HepG2 (cell line): ENCODE measurements around the gene UQCRC2. TPM values are rescaled to one million over a fixed set of nuclear protein-coding genes. Genes with fewer than 3 reads are reported as not detected.

Experiments used
- ATAD3A ChIP-seq: sonication (generic); formaldehyde crosslinking; IDR thresholded peaks from 2 replicates; pipeline ENCODE4 v1.4.0; 2020; ENCODE audit warnings: missing genetic modification reagents
- ATM ChIP-seq: fragments of 450-650 bp; IDR thresholded peaks from 2 replicates; pipeline ENCODE4 v1.7.1; 2017; ENCODE audit warnings: mild to moderate bottlenecking, borderline replicate concordance
- E2F1 ChIP-seq: sonication (generic); formaldehyde crosslinking; IDR thresholded peaks from 2 replicates; pipeline ENCODE4 v1.5.0; 2020; ENCODE audit warnings: missing genetic modification reagents
- HIVEP1 ChIP-seq: sonication (generic); formaldehyde crosslinking; IDR thresholded peaks from 2 replicates; pipeline ENCODE4 v1.4.0; 2020; ENCODE audit warnings: mild to moderate bottlenecking, missing genetic modification reagents
- JARID2 ChIP-seq: sonication (generic); formaldehyde crosslinking; IDR thresholded peaks from 2 replicates; pipeline ENCODE4 v1.8.1; 2023; ENCODE audit warnings: missing genetic modification reagents, inconsistent platforms; ENCODE audit not compliant: insufficient replicate concordance
- POLR2AphosphoS5 ChIP-seq: IDR thresholded peaks from 2 replicates; pipeline ENCODE4 v1.6.1; 2012; ENCODE audit warnings: low read depth, low read length
- RBAK ChIP-seq: sonication (generic); formaldehyde crosslinking; IDR thresholded peaks from 2 replicates; pipeline ENCODE4 v1.5.1; 2020; ENCODE audit warnings: mild to moderate bottlenecking, missing genetic modification reagents
- SALL2 ChIP-seq: sonication (generic); formaldehyde crosslinking; IDR thresholded peaks from 2 replicates; pipeline ENCODE4 v1.8.1; 2023; ENCODE audit warnings: mild to moderate bottlenecking, missing genetic modification reagents, inconsistent platforms
- SYNCRIP ChIP-seq: fragments of 200-400 bp; formaldehyde crosslinking; IDR thresholded peaks from 2 replicates; pipeline ENCODE4 v1.6.1; 2018; ENCODE audit warnings: mild to moderate bottlenecking, low read depth, low read length; ENCODE audit not compliant: insufficient read depth
- TBL1XR1 ChIP-seq: fragments of 150-350 bp; IDR thresholded peaks from 2 replicates; pipeline ENCODE4 v1.6.1; 2014; ENCODE audit warnings: borderline replicate concordance, low read length; ENCODE audit not compliant: partially characterized antibody
- THAP11 ChIP-seq: IDR thresholded peaks from 2 replicates; pipeline ENCODE4 v1.6.1; 2016; ENCODE audit warnings: missing biosample characterization, missing genetic modification reagents
- ZFY ChIP-seq: sonication (generic); formaldehyde crosslinking; IDR thresholded peaks from 2 replicates; pipeline ENCODE4 v1.4.0; 2020; ENCODE audit warnings: missing genetic modification reagents
- ZNF232 ChIP-seq: sonication (generic); formaldehyde crosslinking; IDR thresholded peaks from 2 replicates; pipeline ENCODE4 v1.4.0; 2020; ENCODE audit warnings: missing genetic modification reagents, borderline replicate concordance
- ZNF263 ChIP-seq: sonication (generic); formaldehyde crosslinking; IDR thresholded peaks from 2 replicates; pipeline ENCODE4 v1.4.0; 2020; ENCODE audit warnings: missing genetic modification reagents
- ZNF296 ChIP-seq: sonication (generic); formaldehyde crosslinking; conservative IDR thresholded peaks from 2 replicates; pipeline ENCODE4 v1.5.0; 2020; ENCODE audit warnings: mild to moderate bottlenecking, missing genetic modification reagents
- ZNF441 ChIP-seq: sonication (generic); formaldehyde crosslinking; IDR thresholded peaks from 2 replicates; pipeline ENCODE4 v1.7.0; 2021; ENCODE audit warnings: missing genetic modification reagents, borderline replicate concordance
- ZNF451 ChIP-seq: sonication (generic); formaldehyde crosslinking; IDR thresholded peaks from 2 replicates; pipeline ENCODE4 v1.5.0; 2020; ENCODE audit warnings: mild to moderate bottlenecking, missing genetic modification reagents
- ZNF839 ChIP-seq: sonication (generic); formaldehyde crosslinking; IDR thresholded peaks from 2 replicates; pipeline ENCODE4 v1.4.0; 2020; ENCODE audit warnings: missing genetic modification reagents, mild to moderate bottlenecking, borderline replicate concordance
- ZSCAN5A ChIP-seq: sonication (generic); formaldehyde crosslinking; IDR thresholded peaks from 2 replicates; pipeline ENCODE4 v1.8.0; 2022; ENCODE audit warnings: mild to moderate bottlenecking, missing genetic modification reagents, borderline replicate concordance
- polyA plus RNA-seq, 8 experiments: library from polyadenylated mRNA; depleted of rRNA in 3 of 8; stranded (reverse) in 7 of 8; unstranded in 1 of 8; fragments of >200 nt; fragmentation: Illumina TruSeq in 4 of 8; extraction: Trizol in 4 of 8; gene quantifications; 2 replicates each; pipeline versions ENCODE4 v1.2.1 to v1.2.3, GENCODE V29; 2011 to 2016; ENCODE audit warnings: low read depth in 4 of 8, missing spikeins in 1 of 8, mixed read lengths in 1 of 8; ENCODE audit not compliant: insufficient read depth in 1 of 8
- total RNA-seq, 5 experiments: library from RNA; depleted of rRNA; stranded (reverse); fragments of >200 nt; fragmentation: Illumina TruSeq; extraction: Trizol; gene quantifications; 2 replicates each; pipeline ENCODE4 v1.2.3, GENCODE V29; 2016; ENCODE audit warnings: low read depth in 1 of 5
- TF ChIP-seq, protein P1 (sequence below): sonication (generic); formaldehyde crosslinking; IDR thresholded peaks from 2 replicates; pipeline ENCODE4 v1.8.1; 2023; ENCODE audit warnings: mild to moderate bottlenecking, missing genetic modification reagents
- TF ChIP-seq, protein P2 (sequence below): sonication (generic); formaldehyde crosslinking; IDR thresholded peaks from 2 replicates; pipeline ENCODE4 v1.8.0; 2022; ENCODE audit warnings: missing genetic modification reagents, mild to moderate bottlenecking, inconsistent platforms, borderline replicate concordance
- TF ChIP-seq, protein P3 (sequence below): sonication (generic); formaldehyde crosslinking; IDR thresholded peaks from 2 replicates; pipeline ENCODE4 v1.4.0; 2020; ENCODE audit warnings: mild to moderate bottlenecking, missing genetic modification reagents

Gene UQCRC2
- total and polyA plus RNA-seq, 2 of the 13 experiments (the other 11 are each of a cell fraction or from before 2014, with no cell fraction given), result 442 to 536 TPM

DNA sequence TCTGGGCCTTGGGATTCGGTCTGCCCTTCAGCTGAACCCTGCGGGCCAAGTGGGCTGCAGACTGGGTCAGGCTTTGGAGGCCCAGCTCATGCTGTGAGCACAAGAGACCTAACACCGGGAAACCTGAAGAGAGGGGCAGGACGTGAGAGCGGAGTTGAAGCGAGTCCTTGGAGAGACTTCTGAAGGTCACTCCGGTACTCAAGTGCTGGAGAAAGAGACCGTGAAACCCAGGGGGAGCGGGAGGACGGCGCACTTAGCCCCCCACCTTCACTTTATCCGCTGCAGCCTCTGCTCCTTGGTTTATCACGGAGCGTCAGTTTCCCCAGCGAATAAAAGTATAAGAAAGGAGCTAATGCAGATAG lies 361 bp downstream of the UQCRC2 start (continued):
- TF ChIP-seq E2F1 (no peak), JARID2 (CRISPR knock-in tag) (no peak), ZNF232 (CRISPR knock-in tag) (0 out of 2 replicates have a peak, but pooled peaks have one; percentile 3), RBAK (CRISPR knock-in tag) (no peak), POLR2AphosphoS5 (no peak), ZNF451 (0 out of 2 replicates have a peak, but pooled peaks have one; percentile 53), ZNF441 (CRISPR knock-in tag) (0 out of 2 replicates have a peak, but pooled peaks have one; percentile 7), HIVEP1 (CRISPR knock-in tag) (peak; percentile 27; the same call in 1 of the 2 replicates), ZNF839 (peak; percentile 58; the same call in 1 of the 2 replicates), SALL2 (0 out of 2 replicates have a peak, but pooled peaks have one; percentile 29), ZSCAN5A (CRISPR knock-in tag) (peak; percentile 89; the same call in 1 of the 2 replicates), ZFY (CRISPR knock-in tag) (peak; percentile 73; the same call in 1 of the 2 replicates), ATM (no peak), ZNF296 (CRISPR knock-in tag) (peak; percentile 93; the same call in 1 of the 2 replicates), ATAD3A (CRISPR knock-in tag) (peak; percentile 73; the same call in 1 of the 2 replicates), THAP11 (no peak), TBL1XR1 (no peak), ZNF263 (0 out of 2 replicates have a peak, but pooled peaks have one; percentile 30), SYNCRIP (no peak)
- TF ChIP-seq, protein P1, sequence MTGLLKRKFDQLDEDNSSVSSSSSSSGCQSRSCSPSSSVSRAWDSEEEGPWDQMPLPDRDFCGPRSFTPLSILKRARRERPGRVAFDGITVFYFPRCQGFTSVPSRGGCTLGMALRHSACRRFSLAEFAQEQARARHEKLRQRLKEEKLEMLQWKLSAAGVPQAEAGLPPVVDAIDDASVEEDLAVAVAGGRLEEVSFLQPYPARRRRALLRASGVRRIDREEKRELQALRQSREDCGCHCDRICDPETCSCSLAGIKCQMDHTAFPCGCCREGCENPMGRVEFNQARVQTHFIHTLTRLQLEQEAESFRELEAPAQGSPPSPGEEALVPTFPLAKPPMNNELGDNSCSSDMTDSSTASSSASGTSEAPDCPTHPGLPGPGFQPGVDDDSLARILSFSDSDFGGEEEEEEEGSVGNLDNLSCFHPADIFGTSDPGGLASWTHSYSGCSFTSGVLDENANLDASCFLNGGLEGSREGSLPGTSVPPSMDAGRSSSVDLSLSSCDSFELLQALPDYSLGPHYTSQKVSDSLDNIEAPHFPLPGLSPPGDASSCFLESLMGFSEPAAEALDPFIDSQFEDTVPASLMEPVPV (CRISPR knock-in tag), result peak; percentile 89
- TF ChIP-seq, protein P2, sequence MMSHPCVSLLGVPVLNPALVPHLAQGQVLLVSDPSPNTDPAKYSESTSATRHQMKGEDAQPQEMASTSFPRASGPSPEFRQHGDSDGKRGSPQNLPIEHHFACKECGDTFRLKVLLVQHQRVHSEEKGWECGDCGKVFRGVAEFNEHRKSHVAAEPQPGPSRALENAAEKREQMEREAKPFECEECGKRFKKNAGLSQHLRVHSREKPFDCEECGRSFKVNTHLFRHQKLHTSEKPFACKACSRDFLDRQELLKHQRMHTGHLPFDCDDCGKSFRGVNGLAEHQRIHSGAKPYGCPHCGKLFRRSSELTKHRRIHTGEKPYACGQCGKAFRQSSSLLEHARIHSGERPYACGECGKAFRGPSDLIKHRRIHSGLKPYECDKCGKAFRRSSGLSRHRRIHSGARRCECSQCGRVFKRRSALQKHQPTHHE (CRISPR knock-in tag), result no peak
- TF ChIP-seq, protein P3, sequence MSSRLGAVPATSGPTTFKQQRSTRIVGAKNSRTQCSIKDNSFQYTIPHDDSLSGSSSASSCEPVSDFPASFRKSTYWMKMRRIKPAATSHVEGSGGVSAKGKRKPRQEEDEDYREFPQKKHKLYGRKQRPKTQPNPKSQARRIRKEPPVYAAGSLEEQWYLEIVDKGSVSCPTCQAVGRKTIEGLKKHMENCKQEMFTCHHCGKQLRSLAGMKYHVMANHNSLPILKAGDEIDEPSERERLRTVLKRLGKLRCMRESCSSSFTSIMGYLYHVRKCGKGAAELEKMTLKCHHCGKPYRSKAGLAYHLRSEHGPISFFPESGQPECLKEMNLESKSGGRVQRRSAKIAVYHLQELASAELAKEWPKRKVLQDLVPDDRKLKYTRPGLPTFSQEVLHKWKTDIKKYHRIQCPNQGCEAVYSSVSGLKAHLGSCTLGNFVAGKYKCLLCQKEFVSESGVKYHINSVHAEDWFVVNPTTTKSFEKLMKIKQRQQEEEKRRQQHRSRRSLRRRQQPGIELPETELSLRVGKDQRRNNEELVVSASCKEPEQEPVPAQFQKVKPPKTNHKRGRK (CRISPR knock-in tag), result 0 out of 2 replicates have a peak, but pooled peaks have one; percentile 52
